HG03521 (cell line): ENCODE measurements around the gene MAD1L1.

Experiments used
- ATAC-seq: cut with Tn5 transposase; IDR thresholded peaks from one replicate; pipeline ENCODE4 v1.9.1; 2021; ENCODE audit warnings: mild to moderate bottlenecking, moderate library complexity; ENCODE audit not compliant: unreplicated experiment

Gene MAD1L1

DNA sequence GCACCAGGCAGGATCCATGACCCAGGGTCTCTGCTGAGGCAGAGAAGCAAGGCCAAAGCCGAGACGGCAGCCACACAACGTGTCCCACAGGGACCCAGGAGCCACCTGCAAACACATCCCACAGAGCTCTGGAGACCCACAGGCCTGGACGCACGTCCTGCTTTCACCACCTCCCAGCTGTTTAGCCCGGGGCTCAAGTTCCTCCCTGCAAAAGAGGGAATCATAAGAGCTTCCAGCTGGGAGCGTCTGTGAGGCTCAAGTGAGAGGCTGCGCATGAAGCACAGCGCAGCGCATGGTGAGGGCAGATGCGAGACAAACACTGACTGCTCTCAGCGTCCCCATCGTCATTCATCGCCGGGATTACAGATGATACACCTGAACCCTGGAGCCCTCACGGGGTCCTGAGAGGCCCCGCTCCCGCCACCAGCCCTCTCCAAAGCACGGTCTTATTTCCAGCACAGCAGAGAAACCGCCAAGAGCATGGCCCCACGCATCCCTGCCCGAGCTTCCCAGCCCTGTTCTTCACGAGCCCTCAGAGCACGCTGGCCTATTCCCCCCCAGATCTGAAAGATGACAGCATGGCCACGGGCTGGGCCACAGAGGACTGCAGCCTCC, 88.7 kb downstream of the MAD1L1 start:
- ATAC-seq: no peak

DNA sequence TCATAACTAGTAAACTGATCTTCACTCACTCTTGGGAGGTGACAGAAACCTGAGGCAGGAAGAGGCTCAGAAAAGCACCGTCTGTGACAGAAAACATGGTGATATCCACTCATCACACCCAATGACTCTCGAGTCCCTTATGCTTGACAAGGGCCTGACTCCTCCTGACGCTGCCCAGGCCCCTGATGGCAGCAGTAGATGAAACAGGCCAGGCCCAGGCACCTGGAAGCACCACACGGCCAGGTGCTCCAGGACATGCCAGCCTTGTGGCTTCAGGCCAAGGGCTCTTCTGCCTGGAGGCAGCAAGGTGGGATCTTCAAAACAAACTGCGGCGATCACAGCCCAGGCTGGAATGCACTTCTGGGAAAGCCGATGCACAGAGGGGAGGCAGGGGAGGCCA, 89.3 kb downstream of the MAD1L1 start:
- no peak for ATAC-seq

- no peak for ATAC-seq
Observed at GRCh38 chr7:2142386-2142785, 90.4 kb downstream of the MAD1L1 start.

DNA sequence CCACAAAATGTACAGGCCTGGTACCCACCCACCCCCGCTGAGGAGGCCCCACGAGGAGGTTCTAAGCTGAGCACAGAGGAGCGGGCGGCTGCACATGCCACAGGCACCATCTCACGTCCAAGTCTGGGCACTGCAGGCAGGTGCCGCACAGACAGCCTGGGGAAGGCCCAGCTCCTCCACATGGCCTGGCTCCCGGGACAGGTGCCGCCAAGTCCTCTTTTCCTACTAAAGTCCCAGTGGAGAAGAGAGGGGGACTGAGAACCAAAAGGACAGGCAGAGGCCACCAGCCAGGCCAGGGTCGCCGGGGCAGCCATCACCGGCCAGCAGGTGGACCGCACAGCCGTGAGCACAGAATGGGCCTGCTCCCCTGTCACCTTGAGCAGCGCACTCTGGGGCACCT, 91.1 kb downstream of the MAD1L1 start:
- no peak for ATAC-seq

DNA sequence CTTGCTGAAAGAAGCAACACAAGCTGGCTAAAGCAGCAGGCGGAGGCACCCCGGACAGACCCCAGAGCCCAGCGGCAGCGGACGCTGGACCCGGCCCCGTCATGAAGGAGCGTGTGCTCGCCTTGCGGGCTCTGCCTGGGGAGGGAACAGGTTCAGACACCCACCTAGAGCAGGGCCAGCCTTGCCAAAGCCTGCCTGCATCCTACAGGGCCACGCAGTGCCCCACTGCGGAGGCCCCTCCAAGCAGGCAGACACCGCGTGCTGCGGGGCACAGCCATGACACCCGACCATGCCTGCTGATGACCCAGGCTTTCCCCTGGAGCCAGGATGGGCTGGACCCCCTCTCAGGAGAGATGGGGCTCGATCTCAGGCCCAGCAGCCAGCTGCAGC, 91.7 kb downstream of the MAD1L1 start:
- no peak for ATAC-seq

- ATAC-seq: no peak
Observed at GRCh38 chr7:2140216-2141020, 92.3 kb downstream of the MAD1L1 start.

DNA sequence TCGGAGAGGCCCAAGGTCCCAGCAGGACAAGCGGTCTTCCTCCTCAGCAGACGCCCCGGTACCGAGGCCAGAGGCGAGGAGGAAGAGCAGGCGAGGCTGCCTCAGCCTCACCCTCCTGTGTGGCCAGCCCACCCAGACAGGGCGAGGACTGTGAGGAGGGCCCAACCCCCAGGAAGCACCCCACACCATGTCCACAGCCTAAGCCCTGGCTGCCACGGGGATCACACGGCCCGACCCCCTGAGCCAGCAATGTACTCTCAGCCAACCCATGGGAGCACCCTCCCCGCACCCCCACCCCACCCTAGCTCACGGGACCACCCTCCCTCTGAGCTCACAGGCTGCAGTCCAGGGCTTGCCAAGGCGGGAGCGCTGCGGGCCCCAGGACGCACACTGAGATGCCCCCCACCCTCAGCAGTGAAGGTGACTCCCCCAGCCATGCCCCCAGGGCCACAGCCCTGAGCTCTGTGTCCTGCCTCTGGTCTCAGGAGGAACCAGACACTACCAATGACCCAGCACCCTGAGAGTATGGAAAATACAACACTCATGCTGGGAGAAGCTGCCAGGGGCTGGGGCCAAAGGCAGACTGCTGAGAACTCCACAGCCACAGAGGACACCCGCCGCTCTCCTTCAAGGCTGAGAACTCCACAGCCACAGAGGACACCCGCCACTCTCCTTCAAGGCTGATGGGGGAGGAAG, 93.6 kb downstream of the MAD1L1 start:
- no peak for ATAC-seq

- no peak for ATAC-seq
Observed at GRCh38 chr7:2138146-2138765, 94.5 kb downstream of the MAD1L1 start.

- ATAC-seq: no peak
Observed at GRCh38 chr7:2134740-2135139, 98.0 kb downstream of the MAD1L1 start.

DNA sequence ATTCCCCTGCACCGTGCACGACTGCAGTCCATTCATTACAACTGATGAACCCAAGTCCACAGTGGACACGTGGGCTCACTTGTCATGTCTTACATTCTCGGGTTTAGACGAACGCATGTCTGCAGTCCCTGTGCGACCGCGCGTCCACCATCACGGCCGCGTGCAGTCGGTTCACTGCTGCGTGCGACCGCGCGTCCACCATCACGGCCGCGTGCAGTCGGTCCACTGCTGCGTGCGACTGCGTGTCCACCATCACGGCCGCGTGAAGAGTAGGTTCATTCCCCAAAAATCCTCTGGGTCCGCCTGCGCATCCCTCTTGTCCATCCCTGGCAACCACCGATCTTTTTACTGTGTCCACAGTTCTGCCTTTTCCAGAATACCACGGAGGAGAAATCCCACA, 100.5 kb downstream of the MAD1L1 start:
- ATAC-seq: no peak

- no peak for ATAC-seq
Observed at GRCh38 chr7:2131800-2132199, 100.9 kb downstream of the MAD1L1 start.

- no peak for ATAC-seq
Observed at GRCh38 chr7:2131341-2131740, 101.4 kb downstream of the MAD1L1 start.

DNA sequence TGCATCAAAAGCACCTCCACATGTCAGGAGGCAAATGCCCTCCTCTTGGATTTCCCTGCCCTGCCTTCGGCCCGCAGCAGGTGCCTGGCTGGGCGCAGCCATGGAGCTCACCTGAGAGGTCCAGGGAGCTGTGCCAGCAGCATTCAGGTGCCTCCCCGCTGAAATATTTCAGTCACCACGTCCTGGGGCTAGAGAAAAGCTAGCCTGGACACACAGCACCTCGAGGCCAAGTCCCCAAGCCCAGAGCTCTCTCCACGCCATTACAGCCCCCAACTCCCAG, 102.7 kb downstream of the MAD1L1 start:
- ATAC-seq: no peak

- no peak for ATAC-seq
Observed at GRCh38 chr7:2129323-2130095, 103.2 kb downstream of the MAD1L1 start.

GRCh38 chr7:2128601-2129322, 104.0 kb downstream of the MAD1L1 start:
- no peak for ATAC-seq

DNA sequence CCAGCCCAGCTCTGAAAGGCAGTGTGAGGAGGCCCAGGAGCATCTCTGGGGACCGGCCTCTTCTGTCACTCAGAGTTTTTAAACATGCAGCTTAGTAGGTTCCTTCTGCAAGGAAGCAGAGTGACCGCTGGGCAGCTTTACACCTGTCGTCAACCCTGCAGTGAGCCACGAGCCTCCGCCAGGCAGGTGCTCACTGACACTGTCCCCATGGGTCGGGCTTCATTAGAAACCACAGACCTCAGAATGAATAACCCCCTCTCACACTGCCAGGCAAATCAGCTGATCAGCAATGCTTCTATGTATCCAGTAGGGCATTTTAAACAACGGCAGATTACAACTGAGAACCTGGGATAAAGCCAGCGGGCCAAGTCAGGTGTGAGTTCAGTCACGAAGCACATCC, 106.1 kb downstream of the MAD1L1 start:
- ATAC-seq: no peak

GRCh38 chr7:2125931-2126330, 106.8 kb downstream of the MAD1L1 start:
- no peak for ATAC-seq

DNA sequence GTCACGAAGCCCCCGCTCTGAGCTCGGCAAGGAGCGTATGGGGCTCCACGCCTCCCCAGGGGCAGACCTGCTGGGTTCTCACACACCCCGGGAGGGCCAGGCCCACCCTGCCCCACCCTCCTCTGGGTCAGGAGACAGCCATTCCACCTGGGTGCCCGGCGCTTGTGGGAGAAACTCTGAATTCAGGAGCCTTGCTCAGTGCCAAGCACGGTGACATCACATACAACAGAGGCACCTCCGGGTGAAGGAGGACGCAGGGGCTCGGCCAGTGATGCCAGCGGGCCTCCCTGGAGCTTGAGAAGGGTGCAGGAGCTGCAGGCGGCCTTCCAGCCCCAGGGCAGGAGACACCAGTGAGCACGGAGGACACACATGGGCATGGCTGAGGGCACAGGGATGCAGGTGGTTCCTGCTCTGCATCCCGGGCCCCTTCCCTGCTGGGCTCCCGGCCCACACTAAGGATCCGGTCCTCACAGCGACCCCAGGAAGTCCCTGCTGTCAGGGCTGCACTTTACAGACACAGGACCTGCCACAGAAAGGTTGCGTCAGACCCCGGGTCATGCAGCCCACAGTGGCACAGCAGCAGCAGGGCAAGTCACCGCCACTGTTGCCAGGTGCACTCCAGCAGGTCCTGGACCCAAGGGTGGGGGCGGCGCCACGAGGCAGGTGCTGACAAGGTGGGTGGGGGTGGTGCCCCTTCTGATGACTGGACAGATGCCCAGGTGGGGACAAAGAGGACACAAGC, 108.0 kb downstream of the MAD1L1 start:
- ATAC-seq: no peak

DNA sequence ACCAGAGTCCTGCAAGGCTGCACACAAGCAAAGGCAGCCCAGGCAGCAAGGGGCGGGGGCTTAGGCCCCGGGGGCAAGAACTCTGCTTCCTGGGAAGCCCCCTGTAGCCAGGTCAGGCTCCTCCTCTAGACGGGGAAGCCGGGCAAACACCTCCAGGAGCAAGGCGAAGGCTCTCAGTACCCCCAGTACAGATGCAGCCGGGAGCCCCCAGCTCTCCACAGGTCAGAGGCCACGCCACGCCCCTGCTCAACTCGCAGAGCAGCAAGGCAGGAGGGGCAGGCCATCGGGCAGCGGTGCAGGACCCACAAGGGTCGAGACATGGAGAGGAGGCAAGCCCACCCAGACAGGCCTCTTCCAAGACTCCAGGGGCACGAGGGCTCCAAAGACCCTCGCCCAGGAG, 108.8 kb downstream of the MAD1L1 start:
- no peak for ATAC-seq

GRCh38 chr7:2123360-2123759, 109.4 kb downstream of the MAD1L1 start:
- ATAC-seq: no peak
